HepG2 (cell line): Measurements from ENCODE around the gene C1GALT1C1. TPM values are rescaled to one million over a fixed set of nuclear protein-coding genes. Genes with fewer than 3 reads are reported as not detected.

Experiments
- IKZF4 ChIP-seq: sonication (generic); formaldehyde crosslinking; IDR thresholded peaks from 2 replicates; pipeline ENCODE4 v1.5.1; 2020; ENCODE audit warnings: borderline replicate concordance, mild to moderate bottlenecking, low read depth, missing genetic modification reagents; ENCODE audit errors: not compliant biosample characterization
- ZMYM2 ChIP-seq: sonication (generic); formaldehyde crosslinking; IDR thresholded peaks from 2 replicates; pipeline ENCODE4 v1.8.0; 2022; ENCODE audit warnings: mild to moderate bottlenecking, missing genetic modification reagents
- ZNF468 ChIP-seq: sonication (generic); formaldehyde crosslinking; IDR thresholded peaks from 2 replicates; pipeline ENCODE4 v1.8.0; 2022; ENCODE audit warnings: mild to moderate bottlenecking, moderate library complexity, missing genetic modification reagents
- polyA plus RNA-seq, 8 experiments: library from polyadenylated mRNA; depleted of rRNA in 3 of 8; stranded (reverse) in 7 of 8; unstranded in 1 of 8; fragments of >200 nt; fragmentation: Illumina TruSeq in 4 of 8; extraction: Trizol in 4 of 8; gene quantifications; 2 replicates each; pipeline versions ENCODE4 v1.2.1 to v1.2.3, GENCODE V29; 2011 to 2016; ENCODE audit warnings: low read depth in 4 of 8, missing spikeins in 1 of 8, mixed read lengths in 1 of 8; ENCODE audit not compliant: insufficient read depth in 1 of 8
- total RNA-seq, 5 experiments: library from RNA; depleted of rRNA; stranded (reverse); fragments of >200 nt; fragmentation: Illumina TruSeq; extraction: Trizol; gene quantifications; 2 replicates each; pipeline ENCODE4 v1.2.3, GENCODE V29; 2016; ENCODE audit warnings: low read depth in 1 of 5
- TF ChIP-seq, protein P1 (sequence below): sonication (generic); formaldehyde crosslinking; IDR thresholded peaks from 2 replicates; pipeline ENCODE4 v1.8.0; 2022; ENCODE audit warnings: mild to moderate bottlenecking, missing genetic modification reagents; ENCODE audit not compliant: insufficient replicate concordance
- TF ChIP-seq, protein P2 (sequence below): sonication (generic); formaldehyde crosslinking; IDR thresholded peaks from 2 replicates; pipeline ENCODE4 v1.4.0; 2020; ENCODE audit warnings: low read depth, mild to moderate bottlenecking, missing genetic modification reagents
- TF ChIP-seq, protein P3 (sequence below): sonication (generic); formaldehyde crosslinking; IDR thresholded peaks from 2 replicates; pipeline ENCODE4 v1.8.0; 2022; ENCODE audit warnings: missing genetic modification reagents, mild to moderate bottlenecking, moderate library complexity, borderline replicate concordance
- TF ChIP-seq, protein P4 (sequence below): sonication (generic); formaldehyde crosslinking; IDR thresholded peaks from 2 replicates; pipeline ENCODE4 v1.5.0; 2020; ENCODE audit warnings: mild to moderate bottlenecking, missing genetic modification reagents, borderline replicate concordance

The C1GALT1C1 gene
- total and polyA plus RNA-seq, 2 of the 13 experiments (the other 11 are each of a cell fraction or from before 2014, with no cell fraction given): 26.3 to 31.9 TPM

DNA sequence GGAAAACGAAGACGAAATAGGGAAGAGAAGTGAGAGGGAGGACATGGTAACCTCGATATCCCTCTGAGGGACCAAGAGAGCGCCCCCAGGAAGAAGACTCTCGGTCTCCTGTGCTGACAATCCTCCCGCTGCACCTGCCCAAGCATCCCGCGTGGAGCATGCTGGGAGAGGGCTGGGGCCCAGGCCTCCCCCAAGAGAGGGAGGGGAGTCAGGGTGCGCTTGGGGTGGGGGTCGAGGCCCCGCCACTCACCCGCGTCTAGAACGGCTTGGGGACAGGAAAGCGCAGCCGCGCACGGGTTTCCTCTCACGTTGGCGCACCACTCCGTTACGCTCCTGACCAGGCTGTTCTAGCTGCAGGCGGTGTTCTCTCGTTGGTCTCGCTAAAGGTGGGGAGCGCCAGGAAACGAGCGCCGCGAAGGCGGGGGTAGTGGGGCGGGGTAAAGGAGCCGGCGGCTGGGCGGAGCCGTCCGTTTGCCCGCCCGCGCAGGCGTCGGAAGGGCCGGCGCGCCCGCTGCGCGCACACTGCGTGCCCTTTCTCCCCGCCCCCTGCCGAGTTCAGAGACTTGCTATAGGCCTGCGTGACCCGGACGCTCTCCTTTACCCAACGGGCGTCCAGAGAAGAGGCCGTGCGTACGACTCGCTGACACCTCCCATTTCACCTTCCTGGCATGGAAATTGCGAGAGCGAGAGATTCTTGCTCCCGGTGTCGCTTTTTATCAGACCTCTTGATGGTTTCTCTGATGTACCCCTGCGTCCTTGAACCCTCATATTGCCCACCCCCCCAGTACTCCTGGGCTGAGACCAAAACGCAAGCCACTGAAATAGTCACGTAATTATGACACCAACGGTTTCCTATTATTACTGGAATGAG, at the start of gene C1GALT1C1 (continued):
- TF ChIP-seq, protein P1, sequence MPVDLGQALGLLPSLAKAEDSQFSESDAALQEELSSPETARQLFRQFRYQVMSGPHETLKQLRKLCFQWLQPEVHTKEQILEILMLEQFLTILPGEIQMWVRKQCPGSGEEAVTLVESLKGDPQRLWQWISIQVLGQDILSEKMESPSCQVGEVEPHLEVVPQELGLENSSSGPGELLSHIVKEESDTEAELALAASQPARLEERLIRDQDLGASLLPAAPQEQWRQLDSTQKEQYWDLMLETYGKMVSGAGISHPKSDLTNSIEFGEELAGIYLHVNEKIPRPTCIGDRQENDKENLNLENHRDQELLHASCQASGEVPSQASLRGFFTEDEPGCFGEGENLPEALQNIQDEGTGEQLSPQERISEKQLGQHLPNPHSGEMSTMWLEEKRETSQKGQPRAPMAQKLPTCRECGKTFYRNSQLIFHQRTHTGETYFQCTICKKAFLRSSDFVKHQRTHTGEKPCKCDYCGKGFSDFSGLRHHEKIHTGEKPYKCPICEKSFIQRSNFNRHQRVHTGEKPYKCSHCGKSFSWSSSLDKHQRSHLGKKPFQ (CRISPR knock-in tag): no peak
- TF ChIP-seq ZMYM2 (CRISPR knock-in tag) (no peak), IKZF4 (CRISPR knock-in tag) (no peak), ZNF468 (no peak)
- TF ChIP-seq, protein P2, sequence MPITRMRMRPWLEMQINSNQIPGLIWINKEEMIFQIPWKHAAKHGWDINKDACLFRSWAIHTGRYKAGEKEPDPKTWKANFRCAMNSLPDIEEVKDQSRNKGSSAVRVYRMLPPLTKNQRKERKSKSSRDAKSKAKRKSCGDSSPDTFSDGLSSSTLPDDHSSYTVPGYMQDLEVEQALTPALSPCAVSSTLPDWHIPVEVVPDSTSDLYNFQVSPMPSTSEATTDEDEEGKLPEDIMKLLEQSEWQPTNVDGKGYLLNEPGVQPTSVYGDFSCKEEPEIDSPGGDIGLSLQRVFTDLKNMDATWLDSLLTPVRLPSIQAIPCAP (CRISPR knock-in tag): no peak
- TF ChIP-seq, protein P3, sequence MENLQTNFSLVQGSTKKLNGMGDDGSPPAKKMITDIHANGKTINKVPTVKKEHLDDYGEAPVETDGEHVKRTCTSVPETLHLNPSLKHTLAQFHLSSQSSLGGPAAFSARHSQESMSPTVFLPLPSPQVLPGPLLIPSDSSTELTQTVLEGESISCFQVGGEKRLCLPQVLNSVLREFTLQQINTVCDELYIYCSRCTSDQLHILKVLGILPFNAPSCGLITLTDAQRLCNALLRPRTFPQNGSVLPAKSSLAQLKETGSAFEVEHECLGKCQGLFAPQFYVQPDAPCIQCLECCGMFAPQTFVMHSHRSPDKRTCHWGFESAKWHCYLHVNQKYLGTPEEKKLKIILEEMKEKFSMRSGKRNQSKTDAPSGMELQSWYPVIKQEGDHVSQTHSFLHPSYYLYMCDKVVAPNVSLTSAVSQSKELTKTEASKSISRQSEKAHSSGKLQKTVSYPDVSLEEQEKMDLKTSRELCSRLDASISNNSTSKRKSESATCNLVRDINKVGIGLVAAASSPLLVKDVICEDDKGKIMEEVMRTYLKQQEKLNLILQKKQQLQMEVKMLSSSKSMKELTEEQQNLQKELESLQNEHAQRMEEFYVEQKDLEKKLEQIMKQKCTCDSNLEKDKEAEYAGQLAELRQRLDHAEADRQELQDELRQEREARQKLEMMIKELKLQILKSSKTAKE (CRISPR knock-in tag): no peak
- TF ChIP-seq, protein P4, sequence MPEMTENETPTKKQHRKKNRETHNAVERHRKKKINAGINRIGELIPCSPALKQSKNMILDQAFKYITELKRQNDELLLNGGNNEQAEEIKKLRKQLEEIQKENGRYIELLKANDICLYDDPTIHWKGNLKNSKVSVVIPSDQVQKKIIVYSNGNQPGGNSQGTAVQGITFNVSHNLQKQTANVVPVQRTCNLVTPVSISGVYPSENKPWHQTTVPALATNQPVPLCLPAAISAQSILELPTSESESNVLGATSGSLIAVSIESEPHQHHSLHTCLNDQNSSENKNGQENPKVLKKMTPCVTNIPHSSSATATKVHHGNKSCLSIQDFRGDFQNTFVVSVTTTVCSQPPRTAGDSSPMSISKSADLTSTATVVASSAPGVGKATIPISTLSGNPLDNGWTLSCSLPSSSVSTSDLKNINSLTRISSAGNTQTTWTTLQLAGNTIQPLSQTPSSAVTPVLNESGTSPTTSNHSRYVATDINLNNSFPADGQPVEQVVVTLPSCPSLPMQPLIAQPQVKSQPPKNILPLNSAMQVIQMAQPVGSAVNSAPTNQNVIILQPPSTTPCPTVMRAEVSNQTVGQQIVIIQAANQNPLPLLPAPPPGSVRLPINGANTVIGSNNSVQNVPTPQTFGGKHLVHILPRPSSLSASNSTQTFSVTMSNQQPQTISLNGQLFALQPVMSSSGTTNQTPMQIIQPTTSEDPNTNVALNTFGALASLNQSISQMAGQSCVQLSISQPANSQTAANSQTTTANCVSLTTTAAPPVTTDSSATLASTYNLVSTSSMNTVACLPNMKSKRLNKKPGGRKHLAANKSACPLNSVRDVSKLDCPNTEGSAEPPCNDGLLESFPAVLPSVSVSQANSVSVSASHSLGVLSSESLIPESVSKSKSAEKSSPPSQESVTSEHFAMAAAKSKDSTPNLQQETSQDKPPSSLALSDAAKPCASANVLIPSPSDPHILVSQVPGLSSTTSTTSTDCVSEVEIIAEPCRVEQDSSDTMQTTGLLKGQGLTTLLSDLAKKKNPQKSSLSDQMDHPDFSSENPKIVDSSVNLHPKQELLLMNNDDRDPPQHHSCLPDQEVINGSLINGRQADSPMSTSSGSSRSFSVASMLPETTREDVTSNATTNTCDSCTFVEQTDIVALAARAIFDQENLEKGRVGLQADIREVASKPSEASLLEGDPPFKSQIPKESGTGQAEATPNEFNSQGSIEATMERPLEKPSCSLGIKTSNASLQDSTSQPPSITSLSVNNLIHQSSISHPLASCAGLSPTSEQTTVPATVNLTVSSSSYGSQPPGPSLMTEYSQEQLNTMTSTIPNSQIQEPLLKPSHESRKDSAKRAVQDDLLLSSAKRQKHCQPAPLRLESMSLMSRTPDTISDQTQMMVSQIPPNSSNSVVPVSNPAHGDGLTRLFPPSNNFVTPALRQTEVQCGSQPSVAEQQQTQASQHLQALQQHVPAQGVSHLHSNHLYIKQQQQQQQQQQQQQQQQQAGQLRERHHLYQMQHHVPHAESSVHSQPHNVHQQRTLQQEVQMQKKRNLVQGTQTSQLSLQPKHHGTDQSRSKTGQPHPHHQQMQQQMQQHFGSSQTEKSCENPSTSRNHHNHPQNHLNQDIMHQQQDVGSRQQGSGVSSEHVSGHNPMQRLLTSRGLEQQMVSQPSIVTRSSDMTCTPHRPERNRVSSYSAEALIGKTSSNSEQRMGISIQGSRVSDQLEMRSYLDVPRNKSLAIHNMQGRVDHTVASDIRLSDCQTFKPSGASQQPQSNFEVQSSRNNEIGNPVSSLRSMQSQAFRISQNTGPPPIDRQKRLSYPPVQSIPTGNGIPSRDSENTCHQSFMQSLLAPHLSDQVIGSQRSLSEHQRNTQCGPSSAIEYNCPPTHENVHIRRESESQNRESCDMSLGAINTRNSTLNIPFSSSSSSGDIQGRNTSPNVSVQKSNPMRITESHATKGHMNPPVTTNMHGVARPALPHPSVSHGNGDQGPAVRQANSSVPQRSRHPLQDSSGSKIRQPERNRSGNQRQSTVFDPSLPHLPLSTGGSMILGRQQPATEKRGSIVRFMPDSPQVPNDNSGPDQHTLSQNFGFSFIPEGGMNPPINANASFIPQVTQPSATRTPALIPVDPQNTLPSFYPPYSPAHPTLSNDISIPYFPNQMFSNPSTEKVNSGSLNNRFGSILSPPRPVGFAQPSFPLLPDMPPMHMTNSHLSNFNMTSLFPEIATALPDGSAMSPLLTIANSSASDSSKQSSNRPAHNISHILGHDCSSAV (CRISPR knock-in tag): no peak
